ENCODE measurements around the gene ZNF813.

DNA sequence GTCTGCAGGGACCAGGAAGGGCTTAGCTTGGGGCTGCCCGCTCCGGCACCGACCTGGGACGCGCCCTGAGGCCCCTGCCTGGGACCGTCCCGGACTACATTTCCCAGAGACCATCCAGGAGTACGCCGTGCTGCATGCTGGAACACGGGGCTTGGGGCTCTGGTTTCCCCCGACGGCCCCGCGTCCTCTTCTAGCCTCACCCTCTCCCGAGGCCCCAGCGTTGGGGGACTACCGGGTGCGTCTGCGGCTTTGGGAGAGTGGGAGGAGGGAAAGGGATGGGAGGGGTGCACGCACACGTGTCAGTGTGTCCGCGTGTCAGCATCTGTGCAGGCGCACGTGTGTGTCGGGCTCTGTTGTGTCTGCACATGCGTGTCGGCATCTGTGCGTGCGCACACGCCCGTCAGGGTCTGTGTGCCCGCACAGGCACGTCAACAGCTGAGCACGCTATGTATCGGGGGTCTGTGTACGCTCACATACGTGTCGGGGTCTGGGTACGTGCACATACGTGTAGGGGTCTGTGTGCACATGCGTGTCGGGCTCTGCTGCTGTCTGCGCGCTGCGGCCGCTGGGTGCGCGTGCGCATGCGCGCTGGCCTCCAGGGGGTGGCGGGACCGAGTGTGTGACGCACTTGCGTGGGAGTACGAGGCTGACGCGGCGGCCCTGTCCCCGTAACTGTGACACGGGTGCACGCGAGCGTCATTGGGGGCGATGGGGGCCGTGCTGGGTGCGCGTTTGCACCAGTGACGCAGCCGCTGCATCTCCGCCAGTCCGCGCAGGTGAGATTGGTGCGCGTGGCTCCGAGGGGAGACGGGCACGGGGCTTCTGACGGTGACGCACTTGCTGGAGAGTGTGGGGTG lies 70.2 kb downstream of the ZNF813 start, which contains the start of gene ZNF331:
- peak; percentile 72 for TF ChIP-seq POLR2A (IDR thresholded peaks at IDR 0.05)
- TF ChIP-seq CTCF (IDR thresholded peaks at IDR 0.05) = peak in 1 of 4 donors; percentile 60
